Type B pancreatic cell (in vitro differentiated cells): ENCODE data around the gene KSR1. TPM values are rescaled to one million over a fixed set of nuclear protein-coding genes. Genes with fewer than 3 reads are reported as not detected.

Experiments
- DNase-seq: peaks from one replicate; pipeline ENCODE4 v3.0.0; 2021; ENCODE audit warnings: mixed read lengths; ENCODE audit not compliant: unreplicated experiment; ENCODE audit errors: extremely low spot score
- H3K27ac Mint-ChIP-seq: 2 replicates; pipeline ENCODE4 v1.8.0; 2021; ENCODE audit warnings: mild to moderate bottlenecking, mixed read lengths
- H3K27me3 Mint-ChIP-seq: 2 replicates; pipeline ENCODE4 v1.8.0; 2021; ENCODE audit warnings: mixed read lengths
- H3K36me3 Mint-ChIP-seq: 2 replicates; pipeline ENCODE4 v1.8.0; 2021; ENCODE audit warnings: mixed read lengths
- H3K4me1 Mint-ChIP-seq: one replicate; pipeline ENCODE4 v1.8.0; 2021; ENCODE audit warnings: mixed read lengths; ENCODE audit not compliant: unreplicated experiment
- H3K4me3 Mint-ChIP-seq: 2 replicates; pipeline ENCODE4 v1.8.0; 2021; ENCODE audit warnings: mild to moderate bottlenecking, mixed read lengths
- H3K9me3 Mint-ChIP-seq: 2 replicates; pipeline ENCODE4 v1.8.0; 2021; ENCODE audit warnings: mixed read lengths
- total RNA-seq: library from RNA; stranded (reverse); gene quantifications from 2 replicates; pipeline ENCODE4 v1.2.1, GENCODE V29; 2021; ENCODE audit warnings: low replicate concordance
- TF ChIP-seq, protein P1 (sequence below): fragments of 200-600 bp; sonication (generic); conservative IDR thresholded peaks from 2 replicates; pipeline ENCODE4 v1.5.0; 2021; ENCODE audit warnings: antibody characterized with exemption, mild to moderate bottlenecking

The KSR1 gene
- total RNA-seq, 1 donor from 2014 or later, result 57.8 TPM

DNA sequence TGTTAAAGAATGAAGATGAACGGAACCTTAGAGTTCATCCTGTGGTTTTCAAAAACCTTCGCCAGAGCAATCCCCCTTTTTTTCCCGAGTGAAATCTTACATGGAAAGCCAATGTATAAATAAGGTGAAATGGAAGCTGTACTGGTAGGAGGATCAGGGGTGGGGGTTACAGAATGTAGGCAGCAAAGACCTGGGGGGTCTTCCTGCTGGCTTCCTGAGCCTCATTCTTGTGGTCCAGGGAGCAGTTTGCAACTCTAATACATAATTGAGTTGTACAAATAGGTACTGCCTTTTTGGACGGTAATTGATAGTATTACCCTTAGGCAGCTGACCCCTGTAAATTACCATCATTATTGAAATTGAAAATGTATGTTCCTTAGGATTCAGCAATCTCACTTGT is 34.1 kb downstream of the KSR1 start:
- Mint-ChIP-seq H3K4me1 (peaks cover 56% of the 10 kb centered on the region), H3K4me3 (peak overlapping the region; percentile 11), H3K9me3 (no peaks in the 10 kb centered on the region), H3K27me3 (no peaks in the 10 kb centered on the region), H3K36me3 (peaks cover 4% of the 10 kb centered on the region), H3K27ac (peak overlapping the region; percentile 14)
- DNase-seq, result no peak
- TF ChIP-seq, protein P1, sequence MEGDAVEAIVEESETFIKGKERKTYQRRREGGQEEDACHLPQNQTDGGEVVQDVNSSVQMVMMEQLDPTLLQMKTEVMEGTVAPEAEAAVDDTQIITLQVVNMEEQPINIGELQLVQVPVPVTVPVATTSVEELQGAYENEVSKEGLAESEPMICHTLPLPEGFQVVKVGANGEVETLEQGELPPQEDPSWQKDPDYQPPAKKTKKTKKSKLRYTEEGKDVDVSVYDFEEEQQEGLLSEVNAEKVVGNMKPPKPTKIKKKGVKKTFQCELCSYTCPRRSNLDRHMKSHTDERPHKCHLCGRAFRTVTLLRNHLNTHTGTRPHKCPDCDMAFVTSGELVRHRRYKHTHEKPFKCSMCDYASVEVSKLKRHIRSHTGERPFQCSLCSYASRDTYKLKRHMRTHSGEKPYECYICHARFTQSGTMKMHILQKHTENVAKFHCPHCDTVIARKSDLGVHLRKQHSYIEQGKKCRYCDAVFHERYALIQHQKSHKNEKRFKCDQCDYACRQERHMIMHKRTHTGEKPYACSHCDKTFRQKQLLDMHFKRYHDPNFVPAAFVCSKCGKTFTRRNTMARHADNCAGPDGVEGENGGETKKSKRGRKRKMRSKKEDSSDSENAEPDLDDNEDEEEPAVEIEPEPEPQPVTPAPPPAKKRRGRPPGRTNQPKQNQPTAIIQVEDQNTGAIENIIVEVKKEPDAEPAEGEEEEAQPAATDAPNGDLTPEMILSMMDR, result no peak

- TF ChIP-seq, protein P1, result no peak
- H3K4me1 Mint-ChIP-seq, result peaks cover 69% of the 10 kb centered on the region
- H3K27ac Mint-ChIP-seq, result peak overlapping the region; percentile 96
- H3K4me3 Mint-ChIP-seq, result peak overlapping the region; percentile 41
- H3K9me3 Mint-ChIP-seq, result no peaks in the 10 kb centered on the region
- H3K27me3 Mint-ChIP-seq, result no peaks in the 10 kb centered on the region
- no peak for DNase-seq
- peaks cover 4% of the 10 kb centered on the region for H3K36me3 Mint-ChIP-seq
Observed at GRCh38 chr17:27491713-27492190, 35.5 kb downstream of the KSR1 start.

DNA sequence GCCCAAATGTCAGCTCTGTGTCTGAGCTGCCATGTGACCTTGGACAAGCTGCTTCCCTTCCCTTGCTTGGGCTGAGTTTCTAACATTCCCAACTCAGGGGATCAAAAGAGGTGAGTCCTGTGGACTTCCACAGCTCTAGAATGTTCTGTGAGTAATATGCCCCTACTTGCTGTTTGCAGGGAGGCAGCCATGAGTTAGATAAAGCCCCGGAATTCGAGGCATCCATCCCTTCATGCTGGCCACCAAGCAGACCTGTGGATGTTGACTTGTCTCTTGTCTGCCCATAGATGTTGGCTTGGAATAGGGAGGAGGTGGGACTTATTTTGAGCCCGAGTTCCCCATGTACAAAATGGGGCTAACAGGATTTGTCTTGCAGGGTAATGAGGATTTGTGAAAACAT is 36.2 kb downstream of the KSR1 start:
- Mint-ChIP-seq H3K36me3 (peaks cover 4% of the 10 kb centered on the region), H3K9me3 (no peaks in the 10 kb centered on the region), H3K27me3 (no peaks in the 10 kb centered on the region), H3K27ac (peak overlapping the region; percentile 96), H3K4me1 (peaks cover 76% of the 10 kb centered on the region), H3K4me3 (no peak overlapping the region)
- no peak for DNase-seq
- TF ChIP-seq, protein P1, result no peak

DNA sequence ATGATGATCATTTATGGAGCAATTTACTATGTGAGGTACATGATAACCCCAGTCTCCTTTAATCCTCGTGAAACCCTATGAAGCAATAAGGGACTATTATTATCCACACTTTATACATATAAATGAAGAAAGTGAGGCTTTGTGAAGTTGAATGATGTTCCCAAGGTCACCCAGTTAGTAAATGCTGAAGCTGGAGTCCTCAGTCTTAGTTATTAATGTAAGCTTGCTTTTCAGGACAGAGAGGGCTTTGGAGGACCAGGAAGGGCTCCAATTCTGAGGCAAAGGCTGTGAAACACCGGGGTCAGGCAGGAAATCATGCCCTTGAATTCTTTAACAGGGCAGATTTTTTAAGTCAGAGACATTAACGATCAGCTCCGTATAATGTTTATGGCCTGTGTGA is 36.8 kb downstream of the KSR1 start:
- Mint-ChIP-seq H3K27me3 (peaks cover 3% of the 10 kb centered on the region), H3K36me3 (peaks cover 8% of the 10 kb centered on the region), H3K9me3 (no peaks in the 10 kb centered on the region), H3K27ac (peak overlapping the region; percentile 96), H3K4me1 (peaks cover 81% of the 10 kb centered on the region), H3K4me3 (peak overlapping the region; percentile 36)
- TF ChIP-seq, protein P1, result no peak
- DNase-seq, result no peak

DNA sequence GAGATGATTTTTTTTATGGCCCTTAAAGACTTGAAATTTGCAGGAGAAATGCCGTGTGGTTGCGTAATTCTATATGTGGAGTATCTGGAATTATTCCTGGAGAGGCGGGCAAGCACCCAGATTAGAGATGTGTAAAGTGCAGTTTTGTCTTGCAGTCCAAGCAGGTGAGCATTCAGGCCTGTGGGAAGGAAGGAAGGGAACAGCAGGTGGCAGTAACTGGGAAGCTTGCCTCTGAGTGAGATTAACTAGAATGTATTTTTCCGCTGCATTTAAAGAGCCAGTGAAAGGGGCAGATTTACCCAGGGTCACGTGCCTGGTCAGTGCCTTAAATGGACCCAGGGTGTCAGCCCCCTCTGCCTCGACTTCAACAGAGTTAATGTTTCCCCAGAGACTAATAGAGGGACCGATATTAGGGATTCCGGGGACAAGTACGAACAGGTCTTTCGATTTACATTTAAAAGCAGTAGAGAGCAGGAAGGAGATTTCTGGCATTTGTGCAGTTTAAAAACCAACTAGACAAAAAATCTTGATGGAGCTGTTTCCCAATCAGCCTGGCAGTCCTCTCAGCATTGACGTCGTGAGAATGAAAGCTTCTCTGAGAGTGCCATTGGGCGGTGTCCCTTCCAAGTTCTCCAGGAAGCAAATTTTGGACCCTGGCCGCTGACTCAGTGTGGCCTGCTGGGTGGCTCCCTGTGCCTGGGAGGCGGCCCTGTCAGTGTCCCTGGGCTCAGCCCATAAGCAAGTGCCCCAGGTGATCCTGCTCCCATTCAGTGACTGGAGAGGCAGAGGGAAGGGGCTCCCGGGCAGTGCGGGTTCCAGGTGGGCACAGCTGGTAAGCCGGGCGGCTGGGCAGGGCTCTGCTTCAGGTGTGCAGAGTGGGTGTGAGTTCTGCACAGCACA is 38.2 kb downstream of the KSR1 start:
- TF ChIP-seq, protein P1, result peak; percentile 48
- Mint-ChIP-seq H3K4me3 (peak overlapping the region; percentile 85), H3K4me1 (peaks cover 75% of the 10 kb centered on the region), H3K36me3 (peaks cover 4% of the 10 kb centered on the region), H3K27me3 (peaks cover 3% of the 10 kb centered on the region), H3K9me3 (no peaks in the 10 kb centered on the region), H3K27ac (peak overlapping the region; percentile 96)
- DNase-seq, result no peak
